ENCODE data around the gene PRKCH. TPM values are rescaled to one million over a fixed set of nuclear protein-coding genes. Genes with fewer than 3 reads are reported as not detected.

Gene PRKCH
- total RNA-seq, 1 experiment from 2014 or later, result 18.3 TPM

- Histone ChIP-seq H3K9me3 (no peaks in the 10 kb centered on the region), H3K4me1 (peaks cover 31% of the 10 kb centered on the region), H3K27me3 (replicated peaks; ENCODE audit: control insufficient read depth, insufficient read depth, low read length) (no peaks in the 10 kb centered on the region), H3K4me3 (ENCODE audit: low read depth, low read length) (no peak overlapping the region), H3K36me3 (ENCODE audit: control insufficient read depth, insufficient read depth, low read length) (no peaks in the 10 kb centered on the region)
- Mint-ChIP-seq H3K27ac (ENCODE audit: unreplicated experiment) (peak overlapping the region; percentile 98), H3K27me3 (ENCODE audit: insufficient read depth, unreplicated experiment) (no peaks in the 10 kb centered on the region), H3K4me3 (ENCODE audit: unreplicated experiment) (no peak overlapping the region), H3K36me3 (ENCODE audit: insufficient read depth, unreplicated experiment) (no peaks in the 10 kb centered on the region), H3K9me3 (ENCODE audit: unreplicated experiment) (no peaks in the 10 kb centered on the region), H3K4me1 (ENCODE audit: low read depth, unreplicated experiment) (peaks cover 28% of the 10 kb centered on the region)
- intact Hi-C loops (cut with micrococcal nuclease; ENCODE audit: unreplicated experiment), result loop anchor here (5.0 kb wide), 2 partner anchors 51 to 156 kb away; partner anchors contain the start of gene TMEM30B
- BruUV-seq (replicated peaks), result no TSS peak
- POLR2A ChIA-PET, result no interaction called here
- TF ChIP-seq, protein P1, sequence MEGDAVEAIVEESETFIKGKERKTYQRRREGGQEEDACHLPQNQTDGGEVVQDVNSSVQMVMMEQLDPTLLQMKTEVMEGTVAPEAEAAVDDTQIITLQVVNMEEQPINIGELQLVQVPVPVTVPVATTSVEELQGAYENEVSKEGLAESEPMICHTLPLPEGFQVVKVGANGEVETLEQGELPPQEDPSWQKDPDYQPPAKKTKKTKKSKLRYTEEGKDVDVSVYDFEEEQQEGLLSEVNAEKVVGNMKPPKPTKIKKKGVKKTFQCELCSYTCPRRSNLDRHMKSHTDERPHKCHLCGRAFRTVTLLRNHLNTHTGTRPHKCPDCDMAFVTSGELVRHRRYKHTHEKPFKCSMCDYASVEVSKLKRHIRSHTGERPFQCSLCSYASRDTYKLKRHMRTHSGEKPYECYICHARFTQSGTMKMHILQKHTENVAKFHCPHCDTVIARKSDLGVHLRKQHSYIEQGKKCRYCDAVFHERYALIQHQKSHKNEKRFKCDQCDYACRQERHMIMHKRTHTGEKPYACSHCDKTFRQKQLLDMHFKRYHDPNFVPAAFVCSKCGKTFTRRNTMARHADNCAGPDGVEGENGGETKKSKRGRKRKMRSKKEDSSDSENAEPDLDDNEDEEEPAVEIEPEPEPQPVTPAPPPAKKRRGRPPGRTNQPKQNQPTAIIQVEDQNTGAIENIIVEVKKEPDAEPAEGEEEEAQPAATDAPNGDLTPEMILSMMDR (IDR thresholded peaks at IDR 0.05; ENCODE audit: insufficient read depth in 1 of 2, low read depth in 1 of 2, low read length in 1 of 2, severe bottlenecking in 1 of 2, unreplicated experiment in 1 of 2), result no peak
- CTCF ChIA-PET, result interaction anchor here (0.5 kb wide), 1 partner anchor 10 kb away, joined by 3 read pairs; no protein-coding TSS in a partner anchor
- no peak for DNase-seq
Measured at GRCh38 chr14:61438036-61438435, 116.7 kb downstream of the PRKCH start.

GRCh38 chr14:61438497-61438859 is 117.1 kb downstream of the PRKCH start:
- H3K4me3 ChIP-seq (ENCODE audit: low read depth, low read length), result no peak overlapping the region
- no peaks in the 10 kb centered on the region for H3K9me3 ChIP-seq
- Mint-ChIP-seq H3K36me3 (ENCODE audit: insufficient read depth, unreplicated experiment) (no peaks in the 10 kb centered on the region), H3K9me3 (ENCODE audit: unreplicated experiment) (no peaks in the 10 kb centered on the region), H3K27me3 (ENCODE audit: insufficient read depth, unreplicated experiment) (no peaks in the 10 kb centered on the region), H3K4me3 (ENCODE audit: unreplicated experiment) (peak overlapping the region; percentile 69), H3K27ac (ENCODE audit: unreplicated experiment) (peak overlapping the region; percentile 98), H3K4me1 (ENCODE audit: low read depth, unreplicated experiment) (peaks cover 23% of the 10 kb centered on the region)
- POLR2A ChIA-PET, result interaction anchor here (0.8 kb wide), 1 partner anchor 117 kb away, joined by 3 read pairs; the partner anchor contains the start of gene PRKCH
- TF ChIP-seq, protein P1 (IDR thresholded peaks at IDR 0.05; ENCODE audit: insufficient read depth in 1 of 2, low read depth in 1 of 2, low read length in 1 of 2, severe bottlenecking in 1 of 2, unreplicated experiment in 1 of 2), result no peak
- CTCF ChIA-PET, result interaction anchor here (0.6 kb wide), 1 partner anchor 16 kb away, joined by 4 read pairs; no protein-coding TSS in a partner anchor
- H3K36me3 ChIP-seq (ENCODE audit: control insufficient read depth, insufficient read depth, low read length), result no peaks in the 10 kb centered on the region
- DNase-seq, result no peak
- intact Hi-C loops (cut with micrococcal nuclease; ENCODE audit: unreplicated experiment), result loop anchor here (5.0 kb wide), 2 partner anchors 51 to 156 kb away; partner anchors contain the start of gene TMEM30B
- BruUV-seq (replicated peaks), result TSS peak; percentile 95
- no peaks in the 10 kb centered on the region for H3K27me3 ChIP-seq (replicated peaks; ENCODE audit: control insufficient read depth, insufficient read depth, low read length)
- H3K4me1 ChIP-seq, result peaks cover 34% of the 10 kb centered on the region

DNA sequence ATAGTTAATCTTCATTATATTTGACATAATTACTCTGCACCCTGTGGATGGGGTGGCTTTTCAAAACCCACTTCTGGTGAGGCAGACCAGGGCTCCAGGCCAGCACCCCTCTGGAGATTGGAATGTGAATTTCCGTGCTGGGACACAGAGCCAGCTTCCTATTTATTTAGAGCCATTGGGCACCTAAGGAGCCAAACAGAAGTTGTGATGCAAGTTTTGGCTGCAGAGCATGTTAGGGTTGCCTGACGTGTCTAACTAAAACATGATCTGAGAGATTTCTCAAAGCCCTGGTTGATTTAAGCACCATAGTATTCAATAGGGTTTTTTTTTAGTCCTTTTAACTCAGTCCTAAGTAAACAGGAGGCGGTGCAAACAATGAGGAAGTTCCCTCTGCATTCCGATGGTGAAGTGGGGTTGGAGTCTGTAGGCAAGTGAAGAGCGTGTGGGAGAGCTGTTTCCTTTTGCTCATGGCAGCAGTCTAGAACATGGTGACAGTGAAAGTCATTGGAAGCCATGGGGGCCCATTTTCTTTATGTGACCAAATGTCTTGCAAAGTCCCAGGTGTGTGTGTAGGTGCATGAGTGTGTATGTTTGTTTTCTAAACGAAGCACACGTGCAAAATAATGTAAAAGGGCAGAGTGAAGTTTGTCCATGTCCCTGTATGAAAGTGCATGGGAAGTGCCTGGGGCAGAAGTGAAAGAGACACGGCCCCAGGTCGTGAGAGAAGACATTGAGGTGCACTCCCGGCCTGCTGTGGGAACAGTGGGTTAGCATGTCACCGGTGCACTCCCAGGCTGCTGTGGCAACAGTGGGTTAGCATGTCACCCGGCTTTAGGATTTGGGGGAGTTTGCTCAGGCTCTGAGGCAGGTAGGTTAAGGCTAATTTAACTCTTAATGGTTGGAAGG is 117.7 kb downstream of the PRKCH start:
- TSS peak; percentile 90 for BruUV-seq (replicated peaks)
- CTCF ChIA-PET, result interaction anchor here (0.6 kb wide), 1 partner anchor 16 kb away, joined by 4 read pairs; no protein-coding TSS in a partner anchor

More for the DNA sequence above, 117.7 kb downstream of the PRKCH start:
- no peaks in the 10 kb centered on the region for H3K27me3 Mint-ChIP-seq (ENCODE audit: insufficient read depth, unreplicated experiment)
- TF ChIP-seq, protein P1 (IDR thresholded peaks at IDR 0.05; ENCODE audit: insufficient read depth in 1 of 2, low read depth in 1 of 2, low read length in 1 of 2, severe bottlenecking in 1 of 2, unreplicated experiment in 1 of 2), result no peak
- H3K4me1 Mint-ChIP-seq (ENCODE audit: low read depth, unreplicated experiment), result peaks cover 22% of the 10 kb centered on the region
- Histone ChIP-seq H3K9me3 (no peaks in the 10 kb centered on the region), H3K27me3 (replicated peaks; ENCODE audit: control insufficient read depth, insufficient read depth, low read length) (no peaks in the 10 kb centered on the region), H3K4me3 (ENCODE audit: low read depth, low read length) (peak overlapping the region; percentile 10), H3K36me3 (ENCODE audit: control insufficient read depth, insufficient read depth, low read length) (no peaks in the 10 kb centered on the region), H3K4me1 (peaks cover 35% of the 10 kb centered on the region)
- no peaks in the 10 kb centered on the region for H3K36me3 Mint-ChIP-seq (ENCODE audit: insufficient read depth, unreplicated experiment)
- peak; percentile 75 for DNase-seq
- peak overlapping the region; percentile 98 for H3K27ac Mint-ChIP-seq (ENCODE audit: unreplicated experiment)
- peak overlapping the region; percentile 69 for H3K4me3 Mint-ChIP-seq (ENCODE audit: unreplicated experiment)
- intact Hi-C loops (cut with micrococcal nuclease; ENCODE audit: unreplicated experiment), result loop anchor here (1.0 to 5.0 kb wide), 5 partner anchors 9 to 157 kb away; partner anchors contain the start of genes PRKCH and TMEM30B
- POLR2A ChIA-PET, result interaction anchor here (0.8 kb wide), 1 partner anchor 118 kb away, joined by 3 read pairs; the partner anchor contains the start of gene PRKCH
- no peaks in the 10 kb centered on the region for H3K9me3 Mint-ChIP-seq (ENCODE audit: unreplicated experiment)
